Testis (tissue), 2 donors: ENCODE measurements around the gene CBARP.

ENCODE experiments used
- CTCF ChIP-seq, 3 experiments: fragments of 450-650 bp in 2 of 3; fragments of 200-600 bp in 1 of 3; sonication (generic) in 1 of 3; IDR thresholded peaks; one replicate each; pipeline ENCODE4 v1.5.1; 2016 to 2019; ENCODE audit warnings: antibody characterized with exemption in 3 of 3, mild to moderate bottlenecking in 2 of 3, moderate library complexity in 1 of 3
- POLR2A ChIP-seq: fragments of 450-650 bp; IDR thresholded peaks from one replicate; pipeline ENCODE4 v1.6.1; 2017; ENCODE audit warnings: antibody characterized with exemption, mild to moderate bottlenecking, moderate library complexity

- no peak for TF ChIP-seq CTCF (IDR thresholded peaks at IDR 0.05)
- no peak for TF ChIP-seq POLR2A
Measured at GRCh38 chr19:1206150-1206863, 31.5 kb downstream of the CBARP start.
